Spleen (tissue), 7 donors: ENCODE measurements around the gene FRK.

Experiments used
- CTCF ChIP-seq, 11 experiments: fragments of 200-600 bp in 7 of 11; fragments of 450-650 bp in 4 of 11; sonication (generic) in 4 of 11; IDR thresholded peaks in 8 of 11; conservative IDR thresholded peaks in 3 of 11; 1 replicate in 7 of 11; 2 replicates in 4 of 11; pipeline versions ENCODE4 v1.4.0 to v1.8.0; 2016 to 2021; ENCODE audit warnings: antibody characterized with exemption in 11 of 11, inconsistent platforms in 4 of 11, mild to moderate bottlenecking in 1 of 11
- POLR2AphosphoS5 ChIP-seq, 3 donors: sonication (generic); formaldehyde crosslinking; IDR thresholded peaks; one replicate each; pipeline ENCODE4 v1.5.1; 2017; ENCODE audit warnings: antibody characterized with exemption in 3 of 3
- donor health status: DM: no; HTN: no; CAD: no; lungs with moderate emphysema.
- donor health status: DM: no; HTN: no; CAD: no.
- donor health status: DM: no; HTN: no; CAD: no.

- TF ChIP-seq CTCF (IDR thresholded peaks at IDR 0.05 in 8 of 11, conservative IDR thresholded peaks at IDR 0.05 in 3 of 11) (no peak), POLR2AphosphoS5 (IDR thresholded peaks at IDR 0.05) (no peak)
Measured at GRCh38 chr6:115945306-115945705, 115.4 kb downstream of the FRK start.
